Activated CD4-positive, alpha-beta T cell treated with anti-CD3 and anti-CD28 coated beads, Interleukin-2, amount 10 ng/mL, durations not matched to agents 7 days and 5 days (primary cell): ENCODE measurements around the gene PTTG1. TPM values are rescaled to one million over a fixed set of nuclear protein-coding genes. Genes with fewer than 3 reads are reported as not detected.

Experiments
- CTCF ChIA-PET: fragments of 350-600 bp; sonication (Branson Sonifier 250); formaldehyde crosslinking; loops from one replicate; lab custom pipeline; 2021; ENCODE audit warnings: antibody characterized with exemption; lab: Charles Lee
- POLR2A ChIA-PET: fragments of 350-600 bp; sonication (Branson Sonifier 250); formaldehyde crosslinking; loops from one replicate; lab custom pipeline; 2021; ENCODE audit warnings: antibody characterized with exemption; lab: Charles Lee
- DNase-seq: peaks from one replicate; pipeline ENCODE4 v3.0.0-alpha.2; 2020
- H3K27ac Mint-ChIP-seq: one replicate; pipeline ENCODE4 v1.8.0; 2021; ENCODE audit warnings: mild to moderate bottlenecking, moderate library complexity, mixed read lengths
- H3K27me3 Mint-ChIP-seq: one replicate; pipeline ENCODE4 v1.8.0; 2021; ENCODE audit warnings: mixed read lengths
- H3K36me3 Mint-ChIP-seq: one replicate; pipeline ENCODE4 v1.8.0; 2021; ENCODE audit warnings: low read depth, mixed read lengths
- H3K4me1 Mint-ChIP-seq: one replicate; pipeline ENCODE4 v1.8.0; 2021; ENCODE audit warnings: mixed read lengths
- H3K4me3 Mint-ChIP-seq: one replicate; pipeline ENCODE4 v1.8.0; 2021; ENCODE audit warnings: mild to moderate bottlenecking, moderate library complexity, mixed read lengths
- H3K9me3 Mint-ChIP-seq: one replicate; pipeline ENCODE4 v1.8.0; 2021; ENCODE audit warnings: mixed read lengths
- total RNA-seq, 2 experiments: library from RNA; stranded (reverse); gene quantifications; one replicate each; pipeline ENCODE4 v1.2.3, GENCODE V29; 2021

The PTTG1 gene
- total RNA-seq, 2 experiments from 2014 or later: 160 to 189 TPM

DNA sequence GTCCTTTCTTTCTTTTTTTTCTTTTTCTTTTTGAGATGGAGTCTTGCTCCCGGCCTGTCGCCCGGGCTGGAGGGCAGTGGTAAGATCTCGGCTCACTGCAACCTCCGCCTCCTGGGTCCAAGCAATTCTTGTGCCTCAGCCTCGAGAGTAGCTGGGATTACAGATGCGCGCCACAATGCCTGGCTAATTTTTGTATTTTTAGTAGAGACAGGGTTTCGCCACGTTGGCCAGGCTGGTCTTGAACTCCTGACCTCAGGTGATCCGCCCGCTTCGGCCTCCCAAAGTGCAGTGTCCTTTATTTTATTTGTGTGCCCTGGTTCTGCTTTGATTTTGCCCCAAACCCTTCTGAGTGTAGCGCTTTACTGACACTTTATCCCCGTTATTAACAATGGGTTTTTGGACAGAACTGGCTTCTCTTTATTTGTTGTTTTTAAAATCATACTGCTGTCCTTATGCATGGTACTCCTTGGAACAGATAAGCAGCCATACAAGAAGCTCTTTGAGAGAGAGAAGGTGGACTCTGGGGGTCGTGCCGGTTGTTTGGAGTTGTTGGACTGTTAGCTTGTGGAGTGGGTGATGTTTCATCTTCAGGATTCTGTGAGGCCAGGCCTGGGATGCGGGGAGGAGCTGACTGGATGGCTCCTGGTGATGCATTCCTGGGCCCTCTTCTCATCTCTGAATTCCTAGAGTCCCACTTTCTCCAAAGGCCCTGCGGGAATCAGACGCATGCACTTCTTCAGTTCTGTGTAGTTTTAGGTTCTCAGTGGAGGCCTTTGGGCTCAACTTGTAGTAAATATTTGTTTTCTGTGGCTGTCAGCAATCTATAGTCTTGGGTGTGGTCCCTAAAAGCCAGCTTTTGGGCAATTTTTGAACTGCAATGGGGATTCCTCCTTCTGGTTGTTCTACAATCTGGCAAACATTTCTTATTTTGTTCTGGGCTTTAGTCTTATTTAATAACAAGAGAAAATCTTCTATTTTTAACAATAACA, 47.8 kb downstream of the PTTG1 start:
- no peaks in the 10 kb centered on the region for H3K9me3 Mint-ChIP-seq
- peak overlapping the region; percentile 97 for H3K4me3 Mint-ChIP-seq
- H3K4me1 Mint-ChIP-seq: peaks cover 87% of the 10 kb centered on the region
- POLR2A ChIA-PET: interaction anchor here (1.0 kb wide), 1 partner anchor 30 kb away, joined by 3 read pairs; no protein-coding TSS in a partner anchor
- CTCF ChIA-PET: interaction anchor here (0.6 to 0.8 kb wide), 2 partner anchors 31 to 50 kb away, joined by 3 read pairs; partner anchors contain the start of gene SLU7
- DNase-seq: no peak
- H3K36me3 Mint-ChIP-seq: peaks cover 19% of the 10 kb centered on the region
- peak overlapping the region; percentile 84 for H3K27ac Mint-ChIP-seq
- H3K27me3 Mint-ChIP-seq: peaks cover 2% of the 10 kb centered on the region

DNA sequence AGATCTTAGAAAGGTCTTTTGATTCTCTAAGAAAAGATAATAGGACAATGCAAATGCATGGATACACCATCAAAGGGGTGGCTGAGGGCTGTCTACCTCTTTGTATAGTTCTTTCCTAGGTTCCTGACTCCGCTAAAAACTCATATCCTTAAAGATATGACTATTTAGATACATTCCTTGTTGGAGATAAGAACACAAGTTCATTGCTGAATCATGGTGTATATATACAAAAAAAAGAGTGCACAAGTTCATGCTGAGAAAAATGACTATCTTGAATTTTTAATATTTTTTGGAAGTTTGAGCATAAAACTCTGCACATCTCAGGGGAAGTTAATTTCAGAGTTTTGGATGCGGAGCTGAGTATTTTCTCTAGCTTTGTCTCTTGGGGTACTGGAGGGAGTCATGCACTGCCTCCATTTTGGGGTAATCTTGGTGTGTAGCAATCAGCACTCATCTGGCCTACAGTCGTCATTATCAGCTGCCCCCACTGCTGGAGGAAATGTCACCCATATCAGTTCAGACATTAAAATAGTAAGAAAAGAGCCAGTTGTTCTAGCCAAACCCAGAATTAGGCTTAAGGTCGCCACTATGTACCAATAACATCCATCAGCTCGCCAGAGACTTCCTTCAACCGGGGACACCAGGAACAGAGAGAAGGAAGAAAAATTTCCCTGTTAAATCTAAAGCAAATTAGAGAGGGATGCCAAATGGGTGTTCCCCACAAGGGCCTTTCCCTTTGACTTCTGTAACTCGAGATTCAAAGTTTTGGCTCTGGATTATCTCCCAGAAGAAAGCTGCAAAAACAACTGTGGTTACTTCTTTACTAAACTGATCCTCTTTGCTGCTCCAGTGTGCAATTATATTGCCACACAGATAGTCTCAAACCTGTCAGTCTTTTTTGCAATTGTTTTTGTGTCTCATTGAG, 49.0 kb downstream of the PTTG1 start:
- no peak for DNase-seq
- Mint-ChIP-seq H3K9me3 (no peaks in the 10 kb centered on the region), H3K36me3 (peaks cover 21% of the 10 kb centered on the region), H3K4me3 (peak overlapping the region; percentile 97), H3K27me3 (peaks cover 2% of the 10 kb centered on the region), H3K4me1 (peaks cover 84% of the 10 kb centered on the region), H3K27ac (peak overlapping the region; percentile 84)
- ChIA-PET POLR2A (interaction anchor here (0.6 to 1.0 kb wide), 3 partner anchors 31 to 52 kb away, joined by 3 to 6 read pairs (median 3); partner anchors contain the start of gene SLU7), CTCF (interaction anchor here (1.4 kb wide), 1 partner anchor 32 kb away, joined by 8 read pairs; no protein-coding TSS in a partner anchor)

DNA sequence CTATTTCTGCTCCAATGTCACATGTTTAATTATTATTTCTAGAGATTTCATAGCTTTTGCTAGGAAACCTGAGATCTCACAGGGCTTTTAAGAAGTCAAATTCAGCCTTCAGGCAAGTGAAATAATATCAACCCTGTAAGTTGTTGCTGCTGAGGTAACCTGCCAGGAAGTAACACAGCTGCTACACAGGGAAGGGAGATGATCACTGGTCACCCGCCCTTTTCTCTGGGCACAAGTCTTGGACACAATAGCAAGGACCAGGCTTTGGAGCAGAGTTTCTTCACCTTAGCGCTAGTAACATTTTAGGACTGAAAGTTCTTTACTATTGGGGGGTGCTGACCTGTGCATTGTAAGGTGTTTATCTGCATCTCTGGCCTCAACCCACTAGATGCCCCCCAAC, 50.1 kb downstream of the PTTG1 start:
- Mint-ChIP-seq H3K9me3 (no peaks in the 10 kb centered on the region), H3K27me3 (no peaks in the 10 kb centered on the region), H3K4me1 (peaks cover 83% of the 10 kb centered on the region), H3K4me3 (peak overlapping the region; percentile 97), H3K36me3 (peaks cover 23% of the 10 kb centered on the region), H3K27ac (peak overlapping the region; percentile 84)
- POLR2A ChIA-PET: no interaction called here
- DNase-seq: no peak
- CTCF ChIA-PET: no interaction called here

DNA sequence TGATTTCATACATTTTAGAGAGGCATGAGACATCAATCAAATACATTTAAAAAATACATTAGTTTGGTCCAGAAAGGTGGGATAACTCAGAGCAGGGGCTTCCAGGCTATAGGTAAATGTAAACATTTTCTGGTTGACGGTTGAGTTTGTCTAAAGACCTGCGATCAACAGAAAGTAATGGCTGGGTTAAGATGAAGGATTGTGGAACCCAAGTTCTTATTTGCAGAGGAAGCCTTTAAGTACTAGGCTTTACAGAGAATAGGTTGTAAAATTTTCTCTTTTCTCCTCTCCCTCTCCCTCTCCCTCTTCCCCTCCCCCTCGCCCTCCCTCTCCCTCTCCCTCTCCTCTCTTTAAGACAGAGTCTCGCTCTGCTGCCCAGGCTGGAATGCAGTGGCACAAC, 50.8 kb downstream of the PTTG1 start:
- Mint-ChIP-seq H3K27me3 (no peaks in the 10 kb centered on the region), H3K4me3 (peak overlapping the region; percentile 97), H3K4me1 (peaks cover 83% of the 10 kb centered on the region), H3K36me3 (peaks cover 30% of the 10 kb centered on the region), H3K27ac (peak overlapping the region; percentile 84), H3K9me3 (no peaks in the 10 kb centered on the region)
- POLR2A ChIA-PET: no interaction called here
- DNase-seq: no peak
- CTCF ChIA-PET: interaction anchor here (1.5 to 1.7 kb wide), 2 partner anchors 29 to 34 kb away, joined by 3 to 5 read pairs; no protein-coding TSS in a partner anchor

DNA sequence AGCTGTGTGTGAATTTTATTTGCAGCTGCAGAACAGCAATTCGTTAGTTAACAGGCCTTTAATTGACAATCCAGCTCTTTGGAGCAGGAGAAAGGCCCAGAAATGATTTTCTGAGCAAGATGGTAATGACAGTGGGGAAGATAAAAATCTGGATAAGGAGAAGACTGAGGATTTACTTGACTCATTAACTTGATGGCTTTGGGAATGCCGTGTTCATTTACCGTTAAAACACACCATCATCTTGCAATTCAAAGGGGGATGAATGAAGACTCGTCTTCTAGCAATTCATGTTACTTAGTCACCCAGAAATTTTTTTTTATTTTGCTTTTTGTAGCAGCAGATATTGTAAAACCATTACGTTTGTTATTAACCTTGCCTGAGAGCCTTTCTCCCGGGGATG, 52.0 kb downstream of the PTTG1 start:
- CTCF ChIA-PET: interaction anchor here (1.5 to 1.7 kb wide), 2 partner anchors 31 to 35 kb away, joined by 3 to 5 read pairs; no protein-coding TSS in a partner anchor
- Mint-ChIP-seq H3K4me3 (no peak overlapping the region), H3K9me3 (no peaks in the 10 kb centered on the region), H3K27ac (no peak overlapping the region), H3K36me3 (peaks cover 36% of the 10 kb centered on the region), H3K27me3 (no peaks in the 10 kb centered on the region), H3K4me1 (peaks cover 79% of the 10 kb centered on the region)
- no peak for DNase-seq
- POLR2A ChIA-PET: no interaction called here

DNA sequence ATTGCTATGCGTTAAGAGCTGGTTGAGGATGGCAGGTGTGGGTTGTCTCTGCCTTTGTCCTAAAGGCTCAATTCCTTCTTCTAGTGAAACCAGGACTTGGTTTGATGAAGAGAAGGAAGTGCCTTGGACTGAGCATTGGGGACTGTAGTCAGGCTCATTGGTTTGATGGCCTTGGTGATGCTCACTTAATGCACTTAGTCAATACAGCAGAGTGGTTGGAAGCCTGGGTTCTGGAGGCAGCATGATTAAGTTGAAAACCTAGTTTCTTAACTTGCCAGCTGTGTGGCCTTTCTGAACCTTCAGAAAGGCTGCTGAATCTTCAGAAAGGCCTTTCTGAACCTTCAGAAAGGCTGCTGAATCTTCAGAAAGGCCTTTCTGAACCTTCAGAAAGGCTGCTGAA, 52.4 kb downstream of the PTTG1 start:
- POLR2A ChIA-PET: no interaction called here
- H3K9me3 Mint-ChIP-seq: no peaks in the 10 kb centered on the region
- CTCF ChIA-PET: interaction anchor here (1.7 kb wide), 2 partner anchors 10 to 36 kb away, joined by 5 to 6 read pairs; no protein-coding TSS in a partner anchor
- DNase-seq: no peak
- no peaks in the 10 kb centered on the region for H3K27me3 Mint-ChIP-seq
- peaks cover 81% of the 10 kb centered on the region for H3K4me1 Mint-ChIP-seq
- H3K27ac Mint-ChIP-seq: no peak overlapping the region
- H3K36me3 Mint-ChIP-seq: peaks cover 37% of the 10 kb centered on the region
- H3K4me3 Mint-ChIP-seq: no peak overlapping the region

DNA sequence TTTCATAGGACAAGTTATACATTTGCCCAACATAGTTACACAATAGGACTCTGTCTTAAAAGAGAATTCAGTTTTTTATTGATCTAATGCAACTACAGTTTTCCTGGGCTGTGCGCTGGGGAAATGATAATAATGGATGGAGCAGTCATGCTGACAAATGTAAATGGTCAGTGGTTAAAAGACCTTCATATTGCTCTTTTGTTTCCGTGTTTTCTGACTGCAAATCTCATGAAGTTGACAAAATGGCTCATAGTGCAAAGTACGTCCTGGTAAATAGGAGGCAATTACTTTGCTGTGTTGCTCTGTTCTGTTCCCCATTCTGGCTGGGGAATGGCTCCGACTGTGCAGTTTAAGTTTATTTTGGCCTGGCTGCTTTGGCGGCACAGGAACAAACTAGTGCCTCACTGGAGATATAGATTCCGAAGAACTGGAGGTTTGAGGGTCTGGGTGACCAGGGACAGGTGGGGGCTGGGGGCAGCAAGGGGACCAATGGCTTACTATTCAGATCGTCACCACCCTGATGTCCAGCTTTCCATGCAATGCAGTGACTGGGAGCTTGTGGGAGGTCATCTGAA, 54.3 kb downstream of the PTTG1 start:
- Mint-ChIP-seq H3K9me3 (no peaks in the 10 kb centered on the region), H3K27me3 (no peaks in the 10 kb centered on the region), H3K36me3 (peaks cover 40% of the 10 kb centered on the region), H3K4me1 (peaks cover 78% of the 10 kb centered on the region), H3K27ac (no peak overlapping the region), H3K4me3 (no peak overlapping the region)
- CTCF ChIA-PET: interaction anchor here (0.7 to 3.2 kb wide), 3 partner anchors 10 to 37 kb away, joined by 4 to 18 read pairs (median 4); no protein-coding TSS in a partner anchor
- DNase-seq: no peak
- POLR2A ChIA-PET: no interaction called here

DNA sequence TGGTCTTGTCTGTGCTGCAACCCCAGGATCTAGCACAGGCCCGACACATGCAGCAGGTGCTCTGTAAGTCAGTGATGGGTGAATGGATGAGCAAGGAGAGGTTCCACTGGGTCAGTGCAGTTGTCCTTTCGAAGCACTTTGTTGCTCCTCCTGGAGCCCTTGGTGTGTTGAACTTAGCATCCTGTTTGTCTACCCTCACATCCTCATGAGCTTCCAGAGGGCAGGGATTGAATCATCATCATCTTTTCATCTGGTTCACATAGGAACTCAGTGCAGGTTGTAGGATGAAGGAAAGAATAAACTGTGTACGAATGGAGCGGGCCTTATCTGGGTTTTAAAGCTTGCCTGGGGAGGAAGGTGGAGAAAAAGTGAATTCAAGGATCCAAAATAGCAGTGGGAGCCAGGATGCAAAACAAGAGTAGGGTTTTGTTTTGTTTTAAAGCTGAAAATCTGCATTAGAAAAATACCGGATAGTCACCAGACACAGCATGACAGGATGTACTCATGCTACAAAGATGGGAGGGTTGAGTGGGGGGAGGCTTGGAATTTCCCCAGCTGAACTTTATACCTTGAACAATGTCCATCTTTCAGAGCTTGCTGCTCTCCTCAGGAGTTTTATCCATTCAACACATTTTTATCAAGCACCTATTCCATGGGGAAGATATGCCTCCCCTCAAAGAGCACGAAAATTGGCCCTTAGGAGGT, 55.8 kb downstream of the PTTG1 start:
- POLR2A ChIA-PET: no interaction called here
- Mint-ChIP-seq H3K27ac (peak overlapping the region; percentile 79), H3K9me3 (no peaks in the 10 kb centered on the region), H3K36me3 (peaks cover 40% of the 10 kb centered on the region), H3K4me3 (no peak overlapping the region), H3K4me1 (peaks cover 65% of the 10 kb centered on the region), H3K27me3 (no peaks in the 10 kb centered on the region)
- DNase-seq: no peak
- CTCF ChIA-PET: interaction anchor here (0.6 to 3.2 kb wide), 5 partner anchors 9 to 38 kb away, joined by 3 to 18 read pairs (median 3); no protein-coding TSS in a partner anchor

DNA sequence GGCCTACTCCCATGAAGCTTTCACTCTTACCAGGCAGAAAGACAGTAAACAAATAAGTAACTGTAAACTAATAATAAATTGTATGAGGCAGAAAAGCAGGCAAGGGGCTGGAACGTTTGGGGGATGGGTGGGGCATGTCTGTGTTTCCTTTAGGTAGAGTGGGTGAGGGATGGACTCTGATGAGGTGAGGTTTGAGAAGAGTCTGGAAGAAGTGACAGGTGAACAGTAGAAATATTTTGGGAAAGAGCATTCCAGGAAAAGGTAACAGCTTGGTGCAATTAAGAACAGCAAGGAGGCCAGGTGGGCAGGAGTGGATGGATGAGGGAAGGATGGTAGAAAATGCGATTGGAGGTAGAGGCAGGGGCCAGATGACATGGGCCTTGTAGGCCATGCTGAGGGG, 56.5 kb downstream of the PTTG1 start:
- POLR2A ChIA-PET: no interaction called here
- H3K36me3 Mint-ChIP-seq: peaks cover 37% of the 10 kb centered on the region
- no peak overlapping the region for H3K4me3 Mint-ChIP-seq

More for the DNA sequence above, 56.5 kb downstream of the PTTG1 start:
- CTCF ChIA-PET: interaction anchor here (0.6 to 3.2 kb wide), 5 partner anchors 10 to 39 kb away, joined by 3 to 18 read pairs (median 3); no protein-coding TSS in a partner anchor
- H3K27ac Mint-ChIP-seq: no peak overlapping the region
- no peaks in the 10 kb centered on the region for H3K27me3 Mint-ChIP-seq
- H3K9me3 Mint-ChIP-seq: no peaks in the 10 kb centered on the region
- no peak for DNase-seq
- peaks cover 59% of the 10 kb centered on the region for H3K4me1 Mint-ChIP-seq
